Glomerular visceral epithelial cell (primary cell): Measurements from ENCODE around the gene SLC6A9.
A peak's percentile ranks its signal among the peaks of the same experiment; 100 is the strongest.

ENCODE experiments used
- DNase-seq: peaks from one replicate; pipeline ENCODE4 v3.0.0-alpha.2; 2016; ENCODE audit errors: extremely low spot score

SLC6A9 gene

GRCh38 chr1:43983253-43983899 lies 47.9 kb downstream of the SLC6A9 start:
- DNase-seq = no peak

DNA sequence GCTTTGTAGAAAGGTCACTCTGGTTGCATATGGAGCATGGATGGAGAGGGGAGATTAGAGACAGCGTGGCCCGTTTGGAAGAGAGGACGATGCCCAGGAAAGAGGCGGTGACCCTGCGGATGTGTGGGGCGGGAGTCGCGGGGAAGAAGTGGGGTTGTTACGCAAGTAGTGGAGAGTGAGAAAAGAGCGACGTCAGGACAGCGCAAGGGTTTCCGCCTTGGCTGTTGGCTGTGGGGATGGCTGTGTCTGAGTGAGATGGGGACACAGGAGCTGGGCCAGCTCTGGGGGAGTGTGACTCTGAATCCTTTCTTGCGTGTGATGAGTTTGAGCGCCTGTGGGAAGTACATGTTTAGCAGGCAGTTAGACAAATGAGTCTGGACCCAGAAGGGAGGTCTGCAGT lies 48.5 kb downstream of the SLC6A9 start:
- no peak for DNase-seq

DNA sequence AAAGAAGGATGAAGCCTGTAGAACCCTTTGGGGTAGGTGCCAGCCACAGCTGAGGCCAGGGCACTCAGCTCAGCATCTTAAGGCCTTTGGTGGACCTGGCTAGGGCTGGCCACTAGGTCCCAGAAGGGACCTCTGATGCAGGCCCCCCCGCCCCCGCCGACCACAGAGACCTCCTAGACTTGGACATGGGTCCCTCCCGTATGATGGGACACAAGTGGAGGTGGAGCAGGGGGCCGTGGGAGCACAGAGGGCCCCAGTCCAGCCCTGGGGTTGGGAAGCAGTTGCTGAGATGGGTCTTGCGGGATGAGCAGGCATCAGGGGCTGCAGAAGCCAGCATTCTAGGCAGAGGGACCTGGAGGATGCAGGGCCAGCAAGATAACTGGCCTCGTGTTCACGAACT lies 49.0 kb downstream of the SLC6A9 start:
- no peak for DNase-seq

DNA sequence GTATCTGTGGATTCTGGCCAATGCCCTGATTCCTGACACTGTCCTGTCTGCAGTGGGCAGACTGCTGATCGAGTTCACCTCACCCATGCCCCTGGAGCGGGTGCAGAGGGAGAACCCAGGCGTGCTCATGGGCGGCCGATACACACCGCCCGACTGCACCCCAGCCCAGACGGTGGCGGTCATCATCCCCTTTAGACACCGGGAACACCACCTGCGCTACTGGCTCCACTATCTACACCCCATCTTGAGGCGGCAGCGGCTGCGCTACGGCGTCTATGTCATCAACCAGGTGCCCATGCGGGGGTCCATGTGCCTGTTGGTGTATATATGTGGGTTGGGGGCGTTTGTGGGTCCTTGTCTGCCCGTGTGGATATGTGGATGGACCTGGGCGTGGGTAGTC lies 49.6 kb downstream of the SLC6A9 start:
- no peak for DNase-seq

GRCh38 chr1:43981135-43981491 lies 50.1 kb downstream of the SLC6A9 start:
- DNase-seq = no peak

DNA sequence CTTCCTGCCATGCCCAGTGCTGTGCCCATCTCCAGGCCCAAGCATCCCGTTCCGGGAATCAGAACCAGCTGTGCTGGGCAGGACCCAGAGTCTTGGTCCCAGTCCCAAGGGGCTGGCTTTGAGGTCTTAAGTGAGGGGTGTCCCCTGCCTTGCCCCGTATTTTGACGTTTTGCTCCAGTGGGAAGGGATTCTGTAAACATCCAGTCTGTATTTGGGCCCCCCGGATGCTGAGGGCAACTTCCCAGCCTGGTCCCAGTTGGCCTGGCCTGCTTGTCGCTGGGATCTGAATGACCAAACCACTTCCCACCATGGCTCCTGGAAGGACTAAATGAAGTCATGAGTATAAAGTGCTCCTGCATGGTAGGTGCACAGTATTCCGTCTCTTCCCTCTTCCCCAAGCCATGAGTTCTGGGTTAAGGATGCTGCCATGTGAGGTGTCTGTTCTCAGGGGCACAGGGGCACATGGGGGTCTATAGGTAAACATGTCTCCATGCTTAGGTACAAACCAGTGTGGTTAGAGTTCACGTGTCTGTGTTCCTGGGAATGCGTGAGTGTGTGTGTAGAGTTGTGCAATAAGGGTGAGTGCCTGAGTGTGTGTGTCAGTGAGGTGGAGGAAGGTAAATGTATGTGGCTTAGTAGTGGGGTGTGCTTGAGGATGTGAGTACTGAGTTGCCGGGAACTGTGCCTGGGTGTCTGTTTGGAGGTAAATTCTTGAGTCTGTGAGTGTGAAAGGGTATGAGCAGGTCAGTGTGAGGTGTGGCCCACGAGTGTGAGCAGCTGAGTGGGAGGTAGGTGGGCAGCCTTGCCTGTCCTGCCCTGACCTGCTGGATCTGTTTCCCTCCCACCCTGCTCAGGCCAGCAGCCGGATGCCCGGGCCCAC lies 50.8 kb downstream of the SLC6A9 start:
- DNase-seq = no peak

- DNase-seq = peak; percentile 55
Observed at GRCh38 chr1:43979528-43980254, 51.6 kb downstream of the SLC6A9 start.

DNA sequence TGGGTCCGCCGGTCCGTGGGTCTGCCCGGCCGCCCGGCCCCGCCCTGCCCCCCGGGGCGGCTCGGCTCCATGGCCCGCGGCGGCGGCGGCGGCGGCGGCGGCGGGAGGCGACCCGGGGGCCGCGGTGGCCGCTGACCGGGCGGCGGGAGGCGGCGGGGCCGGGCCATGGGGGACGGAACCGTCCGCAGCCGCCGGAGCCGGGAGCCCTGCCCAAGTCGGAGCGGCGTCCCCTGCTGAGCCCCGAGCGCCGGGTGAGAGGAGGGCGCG lies 52.1 kb downstream of the SLC6A9 start:
- no peak for DNase-seq

DNA sequence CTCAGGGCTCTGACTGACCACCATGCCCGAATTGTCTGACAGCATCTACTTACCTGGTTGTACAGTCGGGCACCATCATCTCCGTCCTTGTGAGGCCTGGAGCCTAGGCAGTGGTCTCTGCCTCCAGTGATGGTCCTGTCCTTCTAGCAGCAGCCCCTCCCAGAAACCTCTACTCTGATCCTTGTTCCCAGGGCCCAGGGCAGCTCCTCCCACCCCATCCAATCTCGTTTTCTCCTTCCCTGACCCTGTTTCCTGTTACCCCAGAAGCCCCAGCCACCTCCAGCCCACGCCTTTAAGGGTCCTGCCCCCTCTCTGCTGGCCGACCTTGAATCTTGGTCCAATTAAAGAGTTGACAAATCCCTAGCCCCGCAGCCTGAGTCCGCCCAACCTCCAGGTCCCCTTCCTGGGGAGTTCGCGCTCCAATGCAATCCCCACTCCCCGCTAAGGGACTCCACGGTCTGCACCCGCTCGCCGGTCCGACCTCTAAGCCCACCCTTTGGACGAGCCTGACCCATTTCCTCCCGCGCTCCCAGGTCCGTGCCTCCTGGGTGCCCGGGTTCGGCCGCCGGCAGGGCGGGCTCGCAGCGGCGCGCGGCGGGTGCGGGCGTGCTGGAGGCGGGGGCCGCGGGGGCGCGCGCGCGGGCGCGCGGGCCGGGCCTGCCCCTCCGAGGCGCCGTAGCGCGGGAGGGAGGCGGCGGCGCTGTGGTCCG lies 52.6 kb downstream of the SLC6A9 start, which contains the start of gene B4GALT2:
Gene B4GALT2 (plus strand): TSS at position 660 of the 710 bp plus-strand sequence. CDS start 1,951 bp downstream, outside the sequence.
- peak; percentile 60 for DNase-seq

GRCh38 chr1:43978264-43978550 lies 53.1 kb downstream of the SLC6A9 start:
- no peak for DNase-seq

- no peak for DNase-seq
Observed at GRCh38 chr1:43977376-43978263, 53.6 kb downstream of the SLC6A9 start.

DNA sequence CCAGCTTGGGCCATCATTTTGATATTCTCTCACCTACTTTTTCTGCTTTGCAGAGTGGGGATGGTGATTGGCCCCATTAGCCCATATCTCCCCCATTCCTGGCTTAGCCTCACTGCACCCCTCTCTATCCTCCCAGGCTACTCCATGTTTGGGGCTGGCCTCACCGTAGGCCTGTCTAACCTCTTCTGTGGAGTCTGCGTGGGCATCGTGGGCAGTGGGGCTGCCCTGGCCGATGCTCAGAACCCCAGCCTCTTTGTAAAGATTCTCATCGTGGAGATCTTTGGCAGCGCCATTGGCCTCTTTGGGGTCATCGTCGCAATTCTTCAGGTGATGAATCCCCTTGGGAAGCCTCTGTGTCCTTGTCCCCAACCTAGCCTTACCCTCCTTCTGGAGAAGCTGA lies 54.4 kb downstream of the SLC6A9 start:
- DNase-seq = no peak

DNA sequence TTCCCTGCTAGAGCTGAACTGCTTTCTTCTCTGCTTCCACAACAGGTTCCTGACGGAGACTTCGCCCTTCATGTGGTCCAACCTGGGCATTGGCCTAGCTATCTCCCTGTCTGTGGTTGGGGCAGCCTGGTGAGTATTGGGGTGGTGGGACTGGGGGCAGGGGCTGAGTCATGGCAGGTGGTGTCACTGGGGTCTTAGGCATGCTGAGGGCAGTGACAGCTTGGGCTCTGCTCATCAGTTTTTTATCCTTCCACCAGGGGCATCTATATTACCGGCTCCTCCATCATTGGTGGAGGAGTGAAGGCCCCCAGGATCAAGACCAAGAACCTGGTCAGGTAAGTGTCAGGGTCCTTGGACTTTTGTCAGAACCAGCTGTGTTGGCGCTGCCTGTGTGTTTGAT lies 55.2 kb downstream of the SLC6A9 start:
- no peak for DNase-seq

GRCh38 chr1:43975249-43975961 lies 55.9 kb downstream of the SLC6A9 start:
- DNase-seq = no peak

- peak; percentile 93 for DNase-seq
Observed at GRCh38 chr1:43974443-43975248, 56.6 kb downstream of the SLC6A9 start, which contains the start of gene ATP6V0B. Gene ATP6V0B, plus strand, starts transcription at chr1:43974960. Its CDS starts 81 bp downstream, at chr1:43975041.

DNA sequence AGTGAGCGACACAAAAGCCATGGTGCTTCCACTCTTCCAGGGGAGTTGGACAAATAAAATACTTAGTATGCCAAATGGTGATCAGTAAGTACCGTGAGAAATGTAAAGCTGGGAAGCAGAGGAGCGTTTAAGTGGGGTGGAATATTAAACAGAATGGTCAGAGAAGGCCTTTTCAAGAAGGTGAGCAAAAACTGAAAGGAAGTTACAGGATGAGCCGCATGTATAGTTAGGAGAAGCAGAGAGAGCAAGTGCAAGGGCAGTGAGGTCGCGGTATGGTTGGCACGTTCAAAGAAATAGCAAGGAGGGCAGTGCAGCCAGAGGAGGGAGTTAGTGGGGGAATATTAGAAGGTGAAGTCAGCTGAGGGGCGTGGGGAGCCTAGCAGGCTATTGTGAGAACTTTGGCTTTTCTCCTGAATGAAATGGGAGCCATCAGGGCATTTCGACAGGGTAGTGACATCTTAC lies 57.2 kb downstream of the SLC6A9 start:
- DNase-seq = no peak

- DNase-seq = no peak
Observed at GRCh38 chr1:43971336-43971980, 59.8 kb downstream of the SLC6A9 start.

- no peak for DNase-seq
Observed at GRCh38 chr1:43970911-43971310, 60.4 kb downstream of the SLC6A9 start.

DNA sequence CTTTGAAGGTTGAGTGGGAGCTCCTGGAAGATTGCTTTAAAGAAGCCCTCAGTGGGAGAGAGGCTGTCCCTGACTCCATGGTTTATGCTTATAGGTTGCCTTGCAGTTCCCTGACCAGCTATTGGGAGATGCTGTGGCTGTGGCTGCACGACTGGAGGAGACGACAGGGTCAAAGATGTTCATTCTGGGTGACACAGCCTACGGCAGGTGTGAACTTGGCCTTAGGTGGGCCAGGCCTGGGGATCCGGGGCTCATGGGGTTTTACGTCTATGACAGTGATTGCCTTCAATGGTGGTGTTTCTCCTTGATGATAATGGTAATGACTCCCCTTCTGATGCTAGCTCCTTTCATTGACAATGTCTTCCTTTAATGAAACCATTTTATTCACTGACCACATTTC lies 60.8 kb downstream of the SLC6A9 start:
- no peak for DNase-seq
